SH-SY5Y (cell line): Measurements from ENCODE around the gene BLOC1S3.

ENCODE experiments used
- GATA2 ChIP-seq: IDR thresholded peaks from 2 replicates; pipeline ENCODE4 v1.6.1; 2011; ENCODE audit warnings: mild to moderate bottlenecking, low read depth, low read length
- GATA3 ChIP-seq: IDR thresholded peaks from 2 replicates; pipeline ENCODE4 v1.6.1; 2011; ENCODE audit warnings: low read depth, mild to moderate bottlenecking, low read length, moderate library complexity

DNA sequence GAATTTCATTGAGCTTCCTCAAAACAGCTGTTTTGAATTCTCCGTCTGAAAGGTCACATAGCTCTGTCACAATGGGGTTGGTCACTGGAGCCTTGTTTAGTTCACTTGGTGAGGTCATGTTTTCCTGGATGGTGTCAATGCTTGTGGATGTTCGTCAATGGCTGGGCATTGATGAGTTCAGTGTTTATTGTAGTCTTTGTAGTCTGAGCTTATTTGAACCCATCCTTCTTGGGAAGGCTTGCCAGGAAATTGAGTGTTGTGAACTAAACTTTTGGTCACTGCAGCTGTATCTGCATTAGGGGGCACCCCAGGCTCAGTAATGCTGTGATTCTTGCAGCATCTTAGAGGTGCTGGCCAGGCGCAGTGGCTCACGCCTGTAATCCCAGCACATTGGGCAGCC lies 22.0 kb downstream of the BLOC1S3 start:
- TF ChIP-seq GATA3 (no peak), GATA2 (no peak)
